ENCODE data around the gene C9orf78. TPM values are rescaled to one million over a fixed set of nuclear protein-coding genes. Genes with fewer than 3 reads are reported as not detected.

Gene C9orf78
- total RNA-seq, 1 donor from 2014 or later = 30.1 TPM

Small RNAs within 50 kb of the gene (microRNA-seq; reads per million reads assigned to microRNA genes)
- not detected for gene MIR6855 (ENCODE audit: borderline number of aligned reads)

Other genes with a start within 250 kb of the C9orf78 start
- not detected for gene C9orf50, start 214.2 kb downstream of the C9orf78 start, total RNA-seq
- 24.6 TPM for gene NTMT1, start 209.1 kb downstream of the C9orf78 start, total RNA-seq
- 14.6 TPM for gene ASB6, start 193.1 kb downstream of the C9orf78 start, total RNA-seq
- gene PRRX2, start 169.6 kb downstream of the C9orf78 start, total RNA-seq = 8.5 TPM
- 14.1 TPM for gene PTGES, start 82.2 kb downstream of the C9orf78 start, total RNA-seq
- 16.7 TPM for gene TOR1B, start 32.1 kb downstream of the C9orf78 start, total RNA-seq
- 33.9 TPM for gene TOR1A, start 11.1 kb downstream of the C9orf78 start, total RNA-seq
- 16.8 TPM for gene USP20, start 183 bp upstream of the C9orf78 start, total RNA-seq
- gene FNBP1, start 207.9 kb upstream of the C9orf78 start, total RNA-seq = 39.5 TPM
- gene GPR107, start 218.6 kb upstream of the C9orf78 start, total RNA-seq = 33.4 TPM

All from mesenteric fat pad (tissue), 1 donor.